Measurements from ENCODE around the gene PDGFD.

Gene PDGFD

GRCh38 chr11:104092744-104093143, 71.2 kb downstream of the PDGFD start:
- no peak for DNase-seq

DNA sequence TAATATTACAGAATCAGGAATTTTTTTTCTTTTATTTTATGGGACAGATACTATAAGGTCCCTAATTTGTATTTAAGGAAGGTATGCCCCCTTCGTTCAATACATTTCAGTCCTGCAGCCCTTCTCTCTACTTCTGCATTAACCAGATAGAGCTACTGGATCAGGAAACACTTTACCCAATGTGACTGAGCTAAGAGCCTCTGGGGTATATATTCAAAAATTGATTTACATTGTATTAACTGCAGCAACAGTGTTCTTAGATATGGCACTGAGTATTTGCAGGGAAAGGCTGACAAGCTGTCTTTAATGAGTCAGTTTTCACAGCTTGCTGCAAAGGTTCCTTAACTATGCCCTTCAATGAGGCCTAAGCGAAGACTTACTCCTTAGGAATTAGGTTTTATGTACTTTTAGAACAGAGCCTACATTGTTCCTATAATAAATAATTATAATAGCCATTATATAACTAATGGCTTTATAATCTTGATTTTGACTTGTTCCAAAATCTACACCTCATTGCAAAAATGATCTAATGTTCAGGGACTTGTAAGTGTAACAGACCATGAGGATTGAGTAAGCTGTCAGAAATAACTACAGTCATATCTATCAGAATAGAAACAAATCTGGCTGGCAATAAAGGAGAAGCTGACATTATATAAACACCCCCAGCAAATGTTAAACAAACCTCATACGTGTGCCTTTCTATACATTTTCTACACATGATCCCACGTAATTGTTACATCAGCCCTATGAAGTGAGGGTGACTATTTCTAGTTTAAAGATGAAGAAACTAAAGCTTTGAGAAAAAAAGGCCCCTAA, 72.5 kb downstream of the PDGFD start:
- no peak for DNase-seq

DNA sequence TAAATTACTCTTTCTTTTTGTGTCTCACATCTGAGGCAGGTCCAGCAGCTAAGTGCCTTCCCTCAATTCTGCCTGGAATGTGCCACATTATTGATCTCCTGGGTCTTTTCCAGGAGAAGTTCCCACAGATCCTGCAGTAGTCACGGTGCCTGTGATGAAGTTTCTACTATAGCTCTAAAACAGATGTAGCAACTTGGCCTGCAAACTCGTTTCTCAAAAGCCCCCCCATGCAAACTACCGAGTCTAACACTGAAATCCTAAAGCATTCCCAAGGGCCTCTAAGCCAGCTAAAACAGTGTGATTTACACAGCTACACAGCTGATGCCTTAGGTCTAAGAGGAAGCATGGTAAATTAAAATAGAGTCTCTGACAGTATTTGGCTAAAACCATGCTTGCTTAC, 73.2 kb downstream of the PDGFD start:
- DNase-seq: no peak

- DNase-seq: no peak
Measured at GRCh38 chr11:104089481-104089880, 74.5 kb downstream of the PDGFD start.

DNA sequence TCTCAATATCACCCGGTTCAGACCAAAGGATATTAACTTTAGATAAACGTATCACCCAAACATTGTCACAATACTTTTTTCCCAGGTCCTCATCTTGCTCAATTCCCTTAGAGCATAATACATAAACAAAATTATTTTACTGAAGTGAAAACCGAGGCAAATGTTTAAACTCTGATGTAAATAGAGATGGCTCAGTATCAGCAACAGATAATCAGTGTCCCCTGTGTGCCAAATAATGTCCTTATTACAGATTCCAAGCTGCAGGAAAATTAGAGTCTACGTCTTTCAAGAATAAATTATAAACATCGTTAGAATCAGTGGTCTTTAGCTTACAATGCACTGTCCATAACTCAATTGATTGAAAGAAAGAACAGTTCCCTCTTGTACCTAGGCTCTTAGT, 77.3 kb downstream of the PDGFD start:
- DNase-seq: no peak

DNA sequence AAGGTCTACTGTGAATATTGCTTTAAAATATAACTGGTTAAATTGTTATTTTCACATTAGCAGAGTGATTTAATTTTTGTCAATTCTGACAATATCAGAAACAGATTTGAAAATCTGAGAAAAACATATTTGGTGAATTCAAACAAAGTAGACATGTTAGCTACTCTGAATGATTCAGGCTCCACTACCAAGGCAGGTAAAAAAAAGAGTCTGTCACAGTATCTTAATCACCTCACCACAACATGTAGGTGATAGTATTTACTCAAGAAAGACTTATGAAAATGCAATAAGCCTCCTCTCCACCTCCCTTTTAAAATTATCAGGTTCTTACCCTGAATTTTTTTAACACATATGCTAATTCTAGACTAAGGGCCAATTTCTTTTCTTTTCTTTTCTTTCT, 85.0 kb downstream of the PDGFD start:
- no peak for DNase-seq

- DNase-seq: no peak
Measured at GRCh38 chr11:104078245-104078644, 85.7 kb downstream of the PDGFD start.

GRCh38 chr11:104076455-104076854, 87.5 kb downstream of the PDGFD start:
- DNase-seq: no peak

DNA sequence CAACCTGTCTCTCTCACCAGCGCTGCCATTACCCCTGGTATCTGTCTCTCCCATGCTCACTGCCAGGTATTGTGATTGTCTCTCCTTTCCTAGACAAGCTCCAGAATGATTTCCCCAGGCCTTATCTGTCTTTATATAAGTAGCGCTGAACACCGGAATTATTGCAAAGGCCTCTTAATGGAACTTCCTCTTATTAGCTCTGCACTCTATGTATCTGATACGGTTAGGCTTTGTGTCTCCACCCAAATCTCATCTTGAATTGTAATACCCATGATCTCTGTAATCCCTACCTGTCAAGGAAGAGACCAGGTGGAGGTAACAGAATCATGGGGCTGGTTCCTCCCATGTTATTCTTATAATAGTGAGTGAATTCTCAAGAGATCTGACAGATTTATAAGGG, 88.2 kb downstream of the PDGFD start:
- DNase-seq: no peak

DNA sequence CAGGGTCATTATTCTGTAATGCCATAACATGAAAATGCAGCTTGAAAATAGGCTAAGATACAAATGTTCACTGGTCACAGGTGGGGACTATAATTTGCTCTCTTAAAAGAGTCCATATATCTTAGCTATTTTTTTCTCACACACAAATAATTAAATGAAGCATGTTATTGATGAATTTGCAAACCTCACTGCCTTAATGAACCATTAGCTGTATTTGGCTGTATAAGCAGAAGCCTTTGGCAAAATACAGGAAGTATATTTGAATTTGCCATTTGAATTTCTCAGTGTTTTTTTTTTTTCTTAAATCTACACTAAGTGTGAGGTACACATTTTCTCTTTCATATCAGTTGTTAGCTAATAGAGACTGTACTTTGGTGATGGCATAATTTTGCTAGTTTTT, 88.9 kb downstream of the PDGFD start:
- no peak for DNase-seq

DNA sequence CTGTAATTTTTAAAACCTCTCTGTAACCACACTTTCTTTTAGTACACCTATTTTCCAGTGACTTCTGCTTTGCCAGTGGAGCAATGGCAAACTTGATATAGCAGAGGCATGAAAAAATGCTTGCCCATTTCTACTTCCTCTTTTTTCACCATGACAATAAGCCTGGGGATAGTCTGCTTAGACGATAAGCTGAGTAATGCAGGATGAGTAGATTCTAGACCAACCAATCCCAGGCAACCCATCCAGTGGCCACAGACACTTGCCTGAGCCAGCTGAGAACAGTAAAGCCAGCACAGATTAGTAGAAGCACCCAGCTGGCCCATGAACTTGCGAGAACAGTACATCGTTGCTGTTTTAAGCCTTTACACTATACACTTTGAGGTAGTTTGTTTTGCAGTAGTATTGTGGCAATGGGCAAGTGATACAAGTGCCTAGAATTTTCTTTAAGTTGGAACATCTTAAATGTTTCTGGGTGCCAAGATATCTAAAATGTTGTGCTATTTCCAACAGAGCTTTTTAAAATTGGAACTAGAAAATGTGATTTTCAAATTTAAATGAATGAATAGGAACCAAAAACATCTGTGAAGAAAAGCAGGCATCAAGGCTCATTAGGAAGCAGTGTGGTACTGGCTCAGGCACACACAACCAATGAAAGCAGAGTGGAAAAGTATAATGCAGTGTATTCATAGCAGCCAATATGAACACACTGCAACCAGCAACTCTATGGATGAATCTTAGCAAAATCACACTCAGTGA, 89.8 kb downstream of the PDGFD start:
- DNase-seq: no peak

- DNase-seq: no peak
Measured at GRCh38 chr11:104067534-104067933, 96.4 kb downstream of the PDGFD start.

DNA sequence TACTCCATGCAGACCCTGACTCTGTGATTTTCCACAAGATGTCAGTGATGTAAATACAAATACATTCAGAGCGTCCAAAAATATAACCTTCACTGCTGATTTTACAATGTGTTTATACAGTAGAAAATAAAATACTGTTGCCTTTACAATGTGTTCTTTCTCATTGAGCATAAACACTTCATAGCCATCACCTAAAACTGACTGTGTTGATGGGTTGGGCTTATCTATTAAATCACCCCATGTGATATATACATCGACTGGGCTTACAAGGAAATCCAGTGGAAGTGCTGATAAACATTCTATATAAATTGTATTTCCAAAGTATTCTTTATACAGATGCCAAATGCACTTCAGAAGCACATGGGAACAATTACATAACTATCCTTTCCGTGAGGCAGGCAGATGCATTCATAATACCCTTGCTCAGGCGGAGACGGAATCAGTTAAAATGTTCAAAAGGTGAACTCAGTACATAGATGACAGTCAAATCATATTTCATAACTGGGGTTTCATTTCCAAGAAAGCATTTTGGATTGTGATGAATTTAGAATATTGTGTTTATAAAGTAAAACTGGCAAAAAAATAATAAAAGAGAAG, 99.8 kb downstream of the PDGFD start:
- no peak for DNase-seq

- no peak for DNase-seq
Measured at GRCh38 chr11:104061853-104062521, 102.0 kb downstream of the PDGFD start.

- no peak for DNase-seq
Measured at GRCh38 chr11:104060820-104061219, 103.1 kb downstream of the PDGFD start.

- DNase-seq: no peak
Measured at GRCh38 chr11:104060004-104060794, 103.7 kb downstream of the PDGFD start.

DNA sequence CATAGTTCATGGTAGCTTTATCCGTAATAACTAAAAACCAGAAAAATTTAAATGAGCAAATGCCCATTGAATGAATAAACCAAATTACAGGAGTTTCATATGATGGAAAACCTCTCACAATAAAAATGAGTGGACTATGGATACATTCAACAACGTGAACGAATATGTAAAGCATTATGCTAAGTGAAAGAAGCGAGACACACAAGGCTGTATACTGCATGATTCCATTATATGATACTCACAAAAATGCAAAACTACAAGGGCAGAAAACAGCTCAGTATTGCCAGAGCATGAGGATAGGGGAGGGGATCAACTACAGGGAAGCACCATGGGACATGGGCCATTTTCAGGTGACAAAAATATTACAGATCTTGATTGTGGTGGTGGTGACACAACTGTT, 105.3 kb downstream of the PDGFD start:
- no peak for DNase-seq

GRCh38 chr11:104057908-104058307, 106.0 kb downstream of the PDGFD start:
- no peak for DNase-seq

DNA sequence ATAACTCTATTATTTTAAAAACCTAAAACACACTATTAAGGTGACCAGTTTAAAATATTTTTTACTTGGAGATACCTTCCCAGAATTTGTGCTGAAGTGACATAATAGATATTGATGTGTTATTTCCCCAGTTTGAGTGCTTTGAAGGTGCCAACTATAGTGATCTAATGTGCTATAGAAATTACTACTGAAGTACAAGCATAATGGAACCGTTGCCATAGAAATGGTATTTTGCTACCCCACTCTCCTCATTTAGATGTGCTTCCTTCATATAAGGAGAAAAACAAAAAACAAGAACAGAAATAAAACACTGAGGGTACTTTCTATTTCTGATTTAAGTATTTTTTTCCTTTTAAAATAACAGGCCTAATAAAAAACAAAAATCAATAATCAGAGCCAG, 108.4 kb downstream of the PDGFD start:
- no peak for DNase-seq

- no peak for DNase-seq
Measured at GRCh38 chr11:104054911-104055529, 108.9 kb downstream of the PDGFD start.

DNA sequence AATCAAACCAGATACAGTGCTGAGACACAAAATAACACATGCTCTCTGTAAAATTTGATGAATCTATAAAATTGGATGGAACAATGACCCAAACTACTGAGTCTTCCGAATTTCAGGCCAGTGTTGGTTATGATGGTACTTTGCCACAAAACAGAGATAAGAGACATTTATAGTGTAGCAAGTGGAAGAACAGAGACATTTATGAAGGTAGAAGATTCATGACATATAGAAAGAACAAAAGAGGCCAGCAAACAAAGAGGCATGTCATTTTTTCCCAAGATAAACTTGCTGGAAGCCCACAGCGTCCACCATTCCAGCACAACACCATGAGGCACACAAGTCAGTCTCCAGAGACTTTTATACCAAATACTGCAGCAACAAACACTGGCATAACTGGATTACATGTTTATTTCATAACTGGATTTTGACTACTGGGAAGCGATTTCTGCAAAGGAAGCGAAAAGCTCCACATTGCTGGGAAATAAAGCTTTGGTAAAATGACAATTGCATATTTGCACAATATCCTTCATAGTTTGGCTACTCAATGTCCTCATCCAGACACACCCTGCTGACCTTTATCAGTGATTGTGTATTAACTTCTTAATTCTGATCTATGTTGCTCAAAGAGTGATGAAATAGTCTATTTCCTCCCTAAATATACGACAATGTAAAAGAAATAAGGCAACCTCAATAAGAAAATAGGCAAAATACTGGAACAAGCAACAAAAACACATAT, 110.0 kb downstream of the PDGFD start:
- DNase-seq: no peak

Data from stimulated activated CD4-positive, alpha-beta T cell treated with anti-CD3 and anti-CD28 coated beads, Interleukin-2, amount 100 ng/mL, for 24 hours (primary cell).